ENCODE measurements around the gene ARMCX2.
A peak's percentile ranks its signal among the peaks of the same experiment; 100 is the strongest.
"Not testable (repeated sequence)": the region's sequence is repeated elsewhere in the genome, so short reads cannot be mapped to it uniquely, and the experiment has no call there.

Gene ARMCX2

DNA sequence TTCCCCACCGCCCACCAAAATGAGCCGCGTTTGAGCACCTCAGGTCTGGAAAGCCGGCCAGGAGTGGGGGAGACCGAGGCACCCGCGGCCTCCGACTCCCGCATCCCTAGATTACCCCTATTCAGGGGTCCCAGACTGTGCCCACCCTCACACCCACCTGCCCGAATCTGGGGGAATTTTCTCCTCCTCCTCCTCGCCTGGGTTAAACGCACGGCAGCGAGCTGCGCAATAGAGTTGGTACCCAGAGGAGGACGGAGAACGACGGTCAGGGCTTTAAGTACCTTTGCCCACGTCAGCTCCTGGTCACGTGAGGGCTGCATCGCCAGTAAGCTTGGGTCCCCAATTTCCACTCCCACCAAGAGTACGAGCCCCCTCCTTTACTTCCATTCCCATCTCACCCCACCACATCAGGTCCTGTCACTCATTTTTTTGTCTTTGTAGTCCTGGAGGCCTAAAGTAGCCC is at the start of gene ARMCX2:
ARMCX2 (minus strand) TSS at position 250 of the 463 bp plus-strand sequence. CDS start 2,262 bp downstream, outside the sequence.
- DNase-seq (ENCODE audit: low read depth in 2 of 2): no peak

DNA sequence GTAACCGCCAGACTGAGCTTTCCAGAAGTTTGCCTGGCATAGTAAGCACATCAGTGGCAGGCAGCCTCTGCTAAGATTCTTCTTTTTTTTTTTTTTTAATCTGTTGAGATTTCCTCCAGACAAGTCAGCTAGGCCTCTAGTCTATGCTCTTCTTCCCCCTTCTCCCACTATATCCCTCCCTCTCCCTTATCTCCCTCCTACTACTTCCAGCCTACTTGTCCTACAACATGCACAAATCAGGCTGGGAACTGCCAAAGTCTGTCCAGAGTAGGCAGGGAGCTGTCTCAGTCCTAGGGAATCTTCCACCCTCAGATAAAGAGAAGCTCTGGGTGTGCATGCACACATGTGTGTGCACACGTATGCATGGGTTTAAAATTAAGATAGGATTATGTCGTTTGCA is 49.7 kb upstream of the ARMCX2 start:
- no peak for DNase-seq (ENCODE audit: low read depth in 2 of 2)

DNA sequence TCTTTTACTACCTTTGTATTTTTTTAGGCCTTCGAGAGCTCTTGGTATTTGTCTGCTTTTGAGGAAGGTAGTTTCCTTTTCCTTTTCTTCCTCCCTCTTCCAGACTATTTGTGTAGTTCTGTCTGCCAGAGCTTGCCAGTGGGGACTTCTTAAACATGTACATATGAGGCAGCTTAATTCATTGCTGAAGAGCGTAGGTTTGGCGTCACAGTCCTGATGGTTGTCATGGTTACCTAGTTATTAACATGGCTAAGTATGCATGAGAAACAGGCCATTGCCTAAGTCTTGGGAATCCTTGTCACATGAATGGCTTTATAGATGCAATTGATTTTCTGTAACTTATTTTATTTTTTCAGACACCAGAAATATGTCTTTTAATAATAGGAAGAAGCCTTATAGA is 48.5 kb upstream of the ARMCX2 start:
- DNase-seq (ENCODE audit: low read depth in 2 of 2): no peak

DNA sequence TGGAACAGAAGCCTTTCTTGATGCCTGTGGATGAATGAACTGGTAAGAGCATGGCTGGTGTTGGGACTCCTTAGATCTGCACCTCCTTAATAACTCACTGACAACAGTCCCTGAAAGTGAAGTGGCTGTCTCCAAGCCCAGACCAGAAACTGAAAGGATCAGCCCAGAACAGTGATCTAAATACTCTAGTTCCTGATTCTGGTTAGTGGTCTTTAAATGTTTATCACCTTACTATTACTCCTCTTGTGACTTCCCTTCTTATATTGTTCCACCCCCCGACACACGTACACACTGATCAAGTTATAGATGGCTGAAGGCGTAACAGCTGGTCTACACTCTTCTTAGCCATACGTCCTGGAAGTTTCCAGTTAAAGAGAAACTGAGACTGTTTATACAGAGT is 33.8 kb upstream of the ARMCX2 start:
- DNase-seq (ENCODE audit: low read depth in 2 of 2): no peak

DNA sequence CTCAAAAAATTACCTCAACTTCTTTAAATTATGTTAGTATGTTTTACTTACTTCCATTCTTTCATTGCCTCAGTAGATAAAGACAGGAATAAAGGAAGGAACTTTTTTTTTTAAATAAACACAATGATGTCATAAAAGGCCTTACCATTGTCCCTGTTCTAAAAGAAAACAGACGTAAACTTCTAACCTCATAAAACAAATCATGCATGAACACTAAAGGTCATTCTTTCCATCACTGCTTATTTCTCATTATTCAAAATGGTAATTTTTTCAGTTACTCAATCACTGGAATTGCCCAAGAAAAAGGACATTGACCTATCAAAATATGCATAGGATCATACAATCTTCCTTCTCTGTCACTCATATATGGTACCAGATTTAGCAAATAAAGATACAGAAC is 32.2 kb upstream of the ARMCX2 start:
- DNase-seq (ENCODE audit: low read depth in 2 of 2): no peak

DNA sequence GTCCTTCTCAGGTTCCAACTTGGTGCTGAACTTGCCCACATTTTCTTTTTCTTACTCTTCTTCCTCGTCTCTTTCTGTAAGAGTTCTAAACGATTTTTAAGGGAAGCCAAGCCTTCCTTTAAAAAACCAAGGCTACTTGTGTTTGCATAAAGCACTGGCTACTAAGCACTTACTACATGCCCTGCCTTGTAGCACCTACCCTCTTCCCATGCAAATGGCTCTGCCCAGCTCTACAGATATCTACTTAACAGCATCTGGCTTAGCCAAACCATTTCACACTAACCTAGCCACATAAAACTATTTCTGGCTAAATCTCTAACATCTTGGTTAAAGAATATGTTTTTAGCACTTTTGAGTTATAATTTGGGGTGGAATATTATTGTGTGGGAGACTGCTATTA is 26.9 kb upstream of the ARMCX2 start:
- DNase-seq (ENCODE audit: low read depth in 2 of 2): no peak

DNA sequence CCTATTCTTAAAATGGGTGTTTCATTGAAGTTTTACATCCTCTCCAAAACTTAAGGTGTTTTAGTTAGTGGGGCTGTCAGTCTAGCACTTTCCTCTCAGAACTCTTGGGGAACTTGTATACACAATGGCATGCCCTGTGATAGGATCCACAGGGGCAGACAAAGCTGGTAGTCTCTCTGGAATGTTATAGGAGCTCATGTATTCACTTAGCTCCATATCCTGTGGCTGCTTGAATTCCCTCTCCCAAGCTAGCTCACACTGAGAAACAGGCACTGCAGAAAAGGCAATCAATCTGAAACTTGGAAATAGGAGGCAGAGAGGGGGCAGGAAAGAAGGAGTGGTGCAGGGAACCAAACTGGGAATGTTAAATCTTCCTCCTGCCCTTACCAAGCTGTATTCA is 26.3 kb upstream of the ARMCX2 start:
- DNase-seq (ENCODE audit: low read depth in 2 of 2): no peak

DNA sequence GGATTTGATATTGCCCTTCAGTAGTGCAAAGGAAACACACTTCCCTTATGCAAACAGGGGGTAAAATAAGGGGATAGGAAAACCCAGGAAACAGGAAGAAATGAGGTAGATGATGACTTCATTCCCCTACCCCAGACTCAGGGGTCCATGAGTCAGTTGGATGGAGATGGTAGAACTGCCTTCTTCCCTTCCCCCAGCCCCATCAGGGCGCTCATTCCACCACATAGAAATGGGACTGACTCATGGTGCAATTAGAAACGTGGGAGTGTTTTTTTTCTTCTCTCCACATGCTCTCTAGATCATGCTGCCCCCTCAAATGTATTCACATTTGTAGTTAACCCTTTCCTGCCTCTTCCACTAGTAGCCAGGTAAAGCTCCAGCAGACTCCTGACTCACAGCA is 23.1 kb upstream of the ARMCX2 start:
- DNase-seq (ENCODE audit: low read depth in 2 of 2): no peak

DNA sequence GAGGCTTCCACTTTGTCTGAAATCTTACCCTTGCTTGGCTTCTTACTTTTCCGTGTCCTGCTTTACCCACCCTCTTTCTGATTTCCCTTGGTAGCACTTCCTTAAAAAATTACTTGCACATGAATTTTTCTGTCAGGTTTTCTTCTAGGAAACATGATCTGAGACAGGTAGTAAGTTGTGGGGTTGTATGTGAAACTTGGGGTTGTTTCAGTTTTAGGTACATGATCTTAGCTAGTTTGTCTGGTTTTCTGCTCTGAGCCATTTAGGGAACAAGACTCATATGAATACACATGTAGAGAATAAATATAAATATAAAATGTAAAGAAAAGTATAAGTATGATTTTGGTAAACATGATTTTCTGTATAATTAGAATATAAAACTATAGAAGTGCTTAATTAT is 17.4 kb upstream of the ARMCX2 start:
- DNase-seq (ENCODE audit: low read depth in 2 of 2): no peak

DNA sequence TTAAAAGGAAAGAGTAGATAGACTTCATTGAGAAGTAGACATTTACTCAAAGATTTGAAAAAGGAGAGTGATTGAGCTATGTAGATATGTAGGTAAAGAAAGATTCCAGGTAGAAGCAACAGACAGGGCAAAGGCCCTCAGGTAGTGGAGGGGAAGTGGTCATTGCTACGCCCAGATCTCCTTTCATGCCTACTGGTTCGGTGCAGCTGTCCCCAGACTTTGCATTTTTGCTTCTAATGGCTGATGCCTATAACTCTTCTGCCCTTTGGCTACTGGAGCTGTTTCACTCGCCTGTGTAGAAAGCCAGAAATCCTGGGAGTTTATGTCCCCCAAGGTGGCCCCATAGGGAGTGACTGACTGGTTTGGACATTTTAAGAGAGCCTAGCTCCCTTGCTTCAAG is 16.9 kb upstream of the ARMCX2 start:
- DNase-seq (ENCODE audit: low read depth in 2 of 2): no peak

DNA sequence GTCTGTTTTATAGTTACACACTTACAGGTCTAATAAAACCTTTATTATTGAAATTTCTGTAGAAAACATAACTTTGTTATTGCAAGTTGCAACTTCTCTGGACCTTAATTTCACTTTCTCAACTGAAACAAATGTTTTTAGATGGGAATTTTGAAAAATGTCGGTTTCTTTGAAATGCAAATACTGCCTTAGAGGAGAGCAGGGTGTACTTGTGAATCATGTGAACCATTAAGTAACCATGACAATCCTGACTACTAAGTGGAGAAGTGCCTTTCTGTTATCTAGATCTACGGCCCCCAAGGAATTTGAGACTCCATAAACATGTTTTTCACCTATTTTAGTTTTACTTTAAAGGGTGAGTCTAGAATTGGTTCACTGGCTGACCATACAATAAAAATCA is 8.5 kb upstream of the ARMCX2 start:
- no peak for DNase-seq (ENCODE audit: low read depth in 2 of 2)

DNA sequence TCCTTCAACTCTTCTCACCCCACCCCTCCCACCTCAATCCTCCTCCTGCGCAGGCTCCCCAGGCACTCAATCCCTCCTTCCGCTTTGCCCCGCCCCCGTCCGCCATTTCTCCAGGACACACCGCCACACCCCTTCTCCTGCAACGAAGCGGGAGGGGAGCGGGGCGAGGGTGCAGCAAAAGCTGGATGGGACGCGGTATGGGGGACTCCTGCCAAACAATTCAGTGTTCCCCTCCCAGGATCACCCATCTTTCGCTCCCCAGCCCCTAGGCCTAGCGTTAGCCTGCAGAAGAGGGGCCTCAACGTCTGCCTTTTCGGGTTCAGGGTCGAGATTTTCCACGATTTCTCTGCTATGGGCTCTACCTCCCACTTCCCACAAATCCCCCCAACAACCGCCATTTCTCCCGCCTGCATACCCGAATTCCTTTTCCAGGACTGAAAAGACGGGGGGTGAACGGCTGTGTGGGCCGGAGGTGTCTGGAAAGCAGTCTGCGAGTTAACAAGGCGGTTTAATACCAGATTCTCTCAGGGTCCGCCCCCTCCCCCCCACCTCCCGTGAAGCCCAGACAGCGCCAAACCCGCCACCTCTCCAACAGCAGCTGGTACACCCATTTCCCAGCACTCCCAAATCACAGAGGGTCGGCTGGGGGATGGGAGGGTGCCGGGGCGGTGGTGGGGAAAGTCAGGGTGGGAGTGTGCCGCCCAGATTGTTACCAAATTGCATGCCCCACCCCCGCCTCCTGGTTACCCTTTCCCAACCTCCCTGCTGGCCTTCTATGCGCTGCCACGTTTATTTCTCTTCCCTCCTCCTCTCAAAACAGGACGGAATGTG is 774 bp downstream of the ARMCX2 start:
- DNase-seq (ENCODE audit: low read depth in 2 of 2): peak; percentile 40 to 55

DNA sequence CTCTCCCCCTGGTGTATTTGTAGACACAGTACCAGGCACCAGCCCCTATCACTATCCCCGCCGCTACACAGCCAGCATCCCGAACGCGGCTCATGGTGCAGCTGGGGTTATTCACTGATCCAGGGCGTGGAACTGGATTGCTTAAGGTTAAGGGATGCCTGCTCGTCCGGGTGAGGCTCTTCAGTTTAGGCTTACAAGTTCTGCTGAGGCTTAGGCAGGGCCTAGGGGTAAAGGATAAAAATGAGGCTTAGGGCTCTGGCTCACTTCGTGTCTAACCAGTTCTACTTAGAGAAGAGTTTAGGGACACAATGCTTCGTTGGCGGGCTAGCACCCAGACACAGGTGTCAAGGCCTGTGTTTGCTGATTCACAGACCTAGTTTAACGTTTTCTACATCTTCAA is 2.2 kb downstream of the ARMCX2 start:
- DNase-seq (ENCODE audit: low read depth in 2 of 2): no peak

DNA sequence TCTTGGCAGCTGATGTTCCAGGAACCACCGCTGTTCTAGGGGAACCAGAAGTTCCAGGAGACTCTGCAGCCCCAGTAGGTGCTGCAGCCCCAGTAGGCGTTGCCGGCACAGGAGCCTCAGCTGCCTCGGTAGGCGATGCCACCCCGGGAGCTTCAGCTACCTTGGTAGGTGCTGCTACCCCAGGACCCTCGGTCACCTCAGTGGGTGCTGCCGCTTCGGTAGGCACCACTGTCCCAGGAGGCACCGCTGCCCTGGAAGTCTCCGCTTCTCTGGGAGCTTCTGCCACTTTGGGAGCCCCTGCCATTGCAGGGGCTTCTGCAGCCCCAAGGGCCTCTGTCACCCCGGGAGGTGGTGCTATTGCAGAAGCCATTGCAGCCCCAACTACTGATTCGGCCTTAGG is 2.8 kb downstream of the ARMCX2 start:
- no peak for DNase-seq (ENCODE audit: low read depth in 2 of 2)

DNA sequence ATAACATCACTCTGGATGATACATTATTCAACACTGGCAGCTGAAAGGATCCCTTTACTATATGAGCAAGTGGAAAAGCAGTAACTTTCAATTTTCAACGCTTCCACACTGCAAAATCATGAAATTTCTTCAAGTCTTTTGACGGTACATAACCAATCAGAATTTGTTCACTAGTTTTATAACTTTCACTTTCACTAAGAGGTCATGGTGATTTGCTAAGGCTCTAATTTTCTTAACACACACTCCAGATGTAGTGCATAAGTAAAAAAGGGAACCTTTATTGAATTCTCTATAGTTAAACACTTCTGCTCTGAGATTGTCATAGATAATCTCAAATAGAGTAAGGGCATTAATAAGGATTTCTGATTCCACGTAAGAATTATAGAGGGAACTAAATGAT is 4.1 kb downstream of the ARMCX2 start:
- DNase-seq (ENCODE audit: low read depth in 2 of 2): no peak

DNA sequence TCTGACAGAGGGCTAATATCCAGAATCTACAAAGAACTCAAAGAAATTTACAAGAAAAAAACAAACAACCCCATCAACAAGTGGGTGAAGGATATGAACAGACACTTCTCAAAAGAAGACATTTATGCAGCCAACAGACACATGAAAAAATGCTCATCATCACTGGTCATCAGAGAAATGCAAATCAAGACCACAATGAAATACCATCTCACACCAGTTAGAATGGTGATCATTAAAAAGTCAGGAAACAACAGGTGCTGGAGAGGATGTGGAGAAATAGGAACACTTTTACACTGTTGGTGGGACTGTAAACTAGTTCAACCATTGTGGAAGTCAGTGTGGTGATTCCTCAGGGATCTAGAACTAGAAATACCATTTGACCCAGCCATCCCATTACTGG is 11.9 kb downstream of the ARMCX2 start:
- DNase-seq (ENCODE audit: low read depth in 2 of 2): not testable (repeated sequence)

DNA sequence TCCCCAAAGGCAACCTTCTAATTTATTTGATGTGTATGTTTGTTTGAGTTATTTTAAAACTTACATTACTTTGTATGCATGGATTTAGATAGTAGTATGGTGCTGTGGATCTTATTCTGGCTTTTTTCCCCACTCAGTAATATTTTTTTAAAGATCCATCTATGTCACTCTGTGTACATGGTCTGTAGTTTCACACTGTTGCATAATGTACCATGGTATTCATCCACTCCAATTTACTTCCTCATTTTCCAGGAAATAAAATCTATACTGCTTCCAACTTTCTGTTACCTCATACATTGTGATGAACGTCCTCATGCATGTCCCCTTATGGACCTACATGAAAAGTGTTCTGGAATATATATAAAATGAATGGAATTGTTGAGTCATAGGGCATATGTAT is 17.6 kb downstream of the ARMCX2 start:
- no peak for DNase-seq (ENCODE audit: low read depth in 2 of 2)

DNA sequence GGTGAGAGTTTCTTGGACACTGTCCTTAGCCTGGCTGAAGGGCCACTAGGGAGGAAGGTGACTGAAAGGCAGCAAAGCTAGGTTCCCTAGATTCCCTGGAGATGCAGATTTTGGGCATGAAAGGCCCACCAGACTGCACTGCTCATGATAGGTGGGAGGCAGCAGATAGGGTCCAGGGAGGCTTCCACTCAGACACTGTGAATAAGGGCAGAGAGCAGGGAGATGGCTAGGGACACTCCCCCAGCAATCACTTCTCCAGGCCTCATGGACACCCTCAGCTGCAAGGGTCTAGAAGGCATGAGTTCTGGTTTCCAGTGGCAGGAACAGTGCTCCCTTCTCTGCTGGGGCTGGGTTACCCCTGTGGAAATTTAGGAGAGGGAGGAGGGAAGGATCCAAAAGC is 20.1 kb downstream of the ARMCX2 start:
- DNase-seq (ENCODE audit: low read depth in 2 of 2): no peak

DNA sequence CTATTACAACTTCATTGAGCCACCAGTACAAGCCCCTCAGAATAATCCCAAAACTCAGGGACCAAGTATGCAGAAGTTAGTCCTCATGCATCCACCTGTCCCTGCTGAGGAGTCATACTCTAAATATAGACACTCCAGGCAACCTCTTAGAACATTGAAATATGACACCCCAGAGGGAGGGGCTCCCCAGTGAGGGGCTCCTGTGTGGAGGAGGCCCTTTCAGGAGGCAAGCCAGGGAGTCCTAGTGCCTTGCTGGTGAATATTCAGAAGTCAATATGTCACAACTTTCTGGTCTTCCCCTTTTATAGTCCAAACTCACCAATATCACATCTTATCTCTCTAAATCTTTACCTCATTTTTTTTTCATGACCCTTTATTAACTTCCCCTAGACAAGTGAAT is 40.3 kb downstream of the ARMCX2 start:
- no peak for DNase-seq (ENCODE audit: low read depth in 2 of 2)

DNA sequence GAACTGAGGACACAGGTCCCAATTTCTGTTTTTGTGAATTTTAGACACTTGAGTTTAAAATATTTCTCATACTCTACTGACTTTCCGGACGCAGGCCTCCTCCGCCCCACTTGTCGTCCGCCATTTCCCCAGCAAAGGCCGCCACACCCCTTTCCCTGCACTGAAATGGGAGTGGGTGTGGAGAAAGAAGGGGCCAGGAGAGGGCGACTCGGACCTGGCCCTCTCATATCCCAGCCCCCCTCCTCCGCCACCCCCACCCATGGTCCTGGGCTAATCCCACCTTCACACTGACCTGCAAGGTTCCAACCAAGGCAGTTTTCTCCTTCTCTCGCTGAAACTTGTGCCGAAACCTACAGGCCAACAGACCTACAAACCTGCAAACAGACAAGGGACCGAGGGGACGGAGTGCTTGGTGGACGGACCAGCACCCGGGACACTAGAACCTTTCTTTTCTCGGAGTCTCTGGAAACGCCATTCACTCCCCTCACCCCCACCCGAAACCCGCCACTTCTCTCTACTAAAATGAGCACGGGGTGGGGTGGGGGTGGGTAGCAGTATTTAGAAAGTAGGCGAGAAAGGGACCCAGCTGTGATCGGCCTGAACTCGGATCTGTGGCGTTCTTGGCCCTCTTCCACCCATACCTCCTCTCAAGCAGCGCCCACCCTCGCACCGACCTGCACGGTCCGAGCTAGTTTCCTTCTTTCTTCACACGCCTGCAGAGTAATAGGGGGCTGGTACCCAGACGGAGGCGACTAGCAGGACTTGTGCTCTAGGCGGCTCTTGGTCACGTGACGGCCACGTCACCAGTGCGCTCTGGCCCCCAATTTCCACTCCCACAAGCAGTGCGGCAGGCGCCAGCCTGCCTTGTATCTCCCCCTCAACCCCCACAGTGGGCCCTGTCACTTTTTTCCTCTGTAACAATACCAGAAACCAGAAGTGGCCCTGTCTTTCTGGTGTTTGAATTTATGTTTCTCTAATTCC is 42.1 kb downstream of the ARMCX2 start, which contains the start of gene ARMCX6:
ARMCX6 (minus strand) TSS at position 790 of the 981 bp plus-strand sequence. CDS start 1,380 bp downstream, outside the sequence.
- peak; percentile 46 to 56 for DNase-seq (ENCODE audit: low read depth in 2 of 2)

DNA sequence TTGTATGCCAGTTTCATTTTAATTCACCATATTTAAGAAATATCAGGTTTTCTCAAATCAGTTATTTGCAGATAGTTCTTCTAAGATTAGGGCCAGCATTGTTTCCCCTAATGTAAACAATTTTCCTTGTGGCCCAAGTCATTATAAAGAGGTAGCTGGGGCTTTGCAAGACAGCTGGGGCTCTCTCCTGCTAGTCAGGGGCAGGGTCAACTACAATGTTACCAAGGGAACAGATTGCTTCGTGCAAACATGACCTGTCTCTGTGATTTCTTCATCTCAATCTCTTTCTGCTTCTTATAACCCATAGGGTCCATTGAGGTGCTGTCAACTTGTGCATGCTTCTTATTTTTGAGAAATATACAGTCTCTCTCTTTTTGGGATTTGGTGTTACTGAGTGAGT is 53.9 kb downstream of the ARMCX2 start:
- DNase-seq (ENCODE audit: low read depth in 2 of 2): no peak

All from stimulated activated CD8-positive, alpha-beta memory T cell treated with anti-CD3 and anti-CD28 coated beads, Interleukin-2, amount 100 ng/mL, for 48 hours (primary cell).